Stimulated activated CD4-positive, alpha-beta T cell treated with anti-CD3 and anti-CD28 coated beads, TNF-alpha, amount 100 ng/mL, for 48 hours (primary cell): Measurements from ENCODE around the gene SPATA31A5.
"Not testable (repeated sequence)": the region's sequence is repeated elsewhere in the genome, so short reads cannot be mapped to it uniquely, and the experiment has no call there.

Experiments used
- DNase-seq, 3 donors: peaks; one replicate each; pipeline ENCODE4 v3.0.0-alpha.2; 2020; ENCODE audit warnings: low read depth in 3 of 3

SPATA31A5 gene

GRCh38 chr9:60914107-60914506 is at the start of gene SPATA31A5:
Gene SPATA31A5, plus strand, starts transcription at chr9:60914407. Its CDS starts 29 bp downstream, at chr9:60914436.
- DNase-seq: not testable (repeated sequence)

GRCh38 chr9:60962990-60963350 is 48.8 kb downstream of the SPATA31A5 start:
- DNase-seq: not testable (repeated sequence)

GRCh38 chr9:60966382-60966781 is 52.2 kb downstream of the SPATA31A5 start:
- not testable (repeated sequence) for DNase-seq
